Endothelial cell (in vitro differentiated cells): ENCODE measurements around the gene POU2AF3. TPM values are rescaled to one million over a fixed set of nuclear protein-coding genes. Genes with fewer than 3 reads are reported as not detected.

Source experiments
- DNase-seq: peaks from one replicate; pipeline ENCODE4 v3.0.0; 2021; ENCODE audit warnings: low spot score
- H3K27ac Mint-ChIP-seq: one replicate; pipeline ENCODE4 v1.8.0; 2021; ENCODE audit warnings: mixed read lengths, inconsistent platforms; ENCODE audit not compliant: unreplicated experiment
- H3K27me3 Mint-ChIP-seq: one replicate; pipeline ENCODE4 v1.8.0; 2021; ENCODE audit warnings: mild to moderate bottlenecking, moderate library complexity, mixed read lengths, inconsistent platforms; ENCODE audit not compliant: unreplicated experiment
- H3K36me3 Mint-ChIP-seq: one replicate; pipeline ENCODE4 v1.8.0; 2021; ENCODE audit warnings: mild to moderate bottlenecking, low read depth, mixed read lengths, inconsistent platforms; ENCODE audit not compliant: unreplicated experiment
- H3K4me1 Mint-ChIP-seq: one replicate; pipeline ENCODE4 v1.8.0; 2021; ENCODE audit warnings: mild to moderate bottlenecking, mixed read lengths, inconsistent platforms; ENCODE audit not compliant: unreplicated experiment
- H3K4me3 Mint-ChIP-seq: one replicate; pipeline ENCODE4 v1.8.0; 2021; ENCODE audit warnings: mild to moderate bottlenecking, mixed read lengths, inconsistent platforms; ENCODE audit not compliant: unreplicated experiment
- H3K9me3 Mint-ChIP-seq: one replicate; pipeline ENCODE4 v1.8.0; 2021; ENCODE audit warnings: mixed read lengths, inconsistent platforms; ENCODE audit not compliant: unreplicated experiment
- total RNA-seq: library from RNA; stranded (reverse); fragmentation: NEBNext Ultra II Directional; extraction: Animal tissue kit (Norgen Biotek cat#: 25700); gene quantifications from one replicate; pipeline ENCODE4 v1.2.1, GENCODE V29; 2021; ENCODE audit not compliant: unreplicated experiment
- TF ChIP-seq, protein P1 (sequence below): fragments of 200-600 bp; sonication (generic); IDR thresholded peaks from one replicate; pipeline ENCODE4 v1.5.0; 2021; ENCODE audit warnings: antibody characterized with exemption; ENCODE audit not compliant: unreplicated experiment

The POU2AF3 gene
- total RNA-seq, 1 donor from 2014 or later = 0.28 TPM

DNA sequence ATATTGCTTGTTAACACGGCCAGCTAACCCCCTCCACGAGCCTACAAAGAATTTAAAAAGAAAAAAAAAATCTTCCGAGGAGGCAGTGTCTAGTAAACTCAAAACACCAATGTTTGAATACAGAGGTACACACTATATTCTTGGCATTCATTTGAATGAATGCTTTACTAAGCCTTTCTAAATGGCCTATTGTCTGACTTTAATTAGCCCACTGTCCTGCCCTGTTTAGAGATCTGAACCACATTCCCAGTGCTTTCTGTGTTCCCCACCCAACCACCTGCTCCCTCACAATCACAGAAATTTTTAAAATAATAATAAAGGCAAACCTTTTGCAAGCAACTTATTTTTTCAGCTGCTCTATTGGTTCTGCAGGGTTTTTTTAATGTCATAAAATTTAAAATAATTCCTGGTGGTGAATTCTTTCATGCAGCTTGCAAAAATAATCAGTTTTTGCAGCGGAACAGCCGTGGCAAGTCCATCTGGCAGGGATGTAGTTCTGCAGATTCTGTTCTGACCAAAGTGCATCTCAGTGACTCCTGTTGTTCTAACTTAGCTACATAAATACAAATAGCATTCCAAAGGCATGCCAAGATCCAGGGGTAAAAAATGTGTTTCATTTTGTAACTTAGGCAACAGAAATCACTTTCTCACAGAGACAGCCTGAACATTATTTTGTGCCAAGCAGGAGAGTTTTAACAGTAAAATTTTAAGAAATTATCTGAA lies 29.0 kb upstream of the POU2AF3 start:
- DNase-seq = no peak
- Mint-ChIP-seq H3K4me1 (peaks cover 4% of the 10 kb centered on the region), H3K27ac (no peak overlapping the region), H3K36me3 (no peaks in the 10 kb centered on the region), H3K9me3 (no peaks in the 10 kb centered on the region), H3K27me3 (no peaks in the 10 kb centered on the region), H3K4me3 (no peak overlapping the region)
- TF ChIP-seq, protein P1, sequence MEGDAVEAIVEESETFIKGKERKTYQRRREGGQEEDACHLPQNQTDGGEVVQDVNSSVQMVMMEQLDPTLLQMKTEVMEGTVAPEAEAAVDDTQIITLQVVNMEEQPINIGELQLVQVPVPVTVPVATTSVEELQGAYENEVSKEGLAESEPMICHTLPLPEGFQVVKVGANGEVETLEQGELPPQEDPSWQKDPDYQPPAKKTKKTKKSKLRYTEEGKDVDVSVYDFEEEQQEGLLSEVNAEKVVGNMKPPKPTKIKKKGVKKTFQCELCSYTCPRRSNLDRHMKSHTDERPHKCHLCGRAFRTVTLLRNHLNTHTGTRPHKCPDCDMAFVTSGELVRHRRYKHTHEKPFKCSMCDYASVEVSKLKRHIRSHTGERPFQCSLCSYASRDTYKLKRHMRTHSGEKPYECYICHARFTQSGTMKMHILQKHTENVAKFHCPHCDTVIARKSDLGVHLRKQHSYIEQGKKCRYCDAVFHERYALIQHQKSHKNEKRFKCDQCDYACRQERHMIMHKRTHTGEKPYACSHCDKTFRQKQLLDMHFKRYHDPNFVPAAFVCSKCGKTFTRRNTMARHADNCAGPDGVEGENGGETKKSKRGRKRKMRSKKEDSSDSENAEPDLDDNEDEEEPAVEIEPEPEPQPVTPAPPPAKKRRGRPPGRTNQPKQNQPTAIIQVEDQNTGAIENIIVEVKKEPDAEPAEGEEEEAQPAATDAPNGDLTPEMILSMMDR = no peak

DNA sequence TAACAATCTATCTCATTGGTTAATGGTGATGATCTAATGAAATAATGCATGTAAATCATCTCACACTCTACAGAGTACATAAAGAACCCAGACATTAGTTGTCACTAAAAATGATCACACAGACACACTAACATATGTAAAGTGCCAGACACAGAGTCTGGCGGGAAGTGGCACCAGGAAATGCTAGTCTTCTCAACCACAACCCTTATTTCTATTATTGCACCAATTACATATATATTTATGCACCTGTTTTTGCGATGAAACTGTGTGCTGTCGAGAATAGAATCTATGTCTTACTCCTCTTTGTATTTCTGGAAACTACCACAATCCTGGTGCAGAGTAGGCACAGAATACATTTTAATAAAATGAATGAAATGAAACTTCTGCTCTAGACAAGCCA lies 25.9 kb upstream of the POU2AF3 start:
- Mint-ChIP-seq H3K27ac (no peak overlapping the region), H3K9me3 (no peaks in the 10 kb centered on the region), H3K36me3 (no peaks in the 10 kb centered on the region), H3K4me1 (peaks cover 7% of the 10 kb centered on the region), H3K27me3 (no peaks in the 10 kb centered on the region), H3K4me3 (no peak overlapping the region)
- no peak for DNase-seq
- TF ChIP-seq, protein P1 = no peak

DNA sequence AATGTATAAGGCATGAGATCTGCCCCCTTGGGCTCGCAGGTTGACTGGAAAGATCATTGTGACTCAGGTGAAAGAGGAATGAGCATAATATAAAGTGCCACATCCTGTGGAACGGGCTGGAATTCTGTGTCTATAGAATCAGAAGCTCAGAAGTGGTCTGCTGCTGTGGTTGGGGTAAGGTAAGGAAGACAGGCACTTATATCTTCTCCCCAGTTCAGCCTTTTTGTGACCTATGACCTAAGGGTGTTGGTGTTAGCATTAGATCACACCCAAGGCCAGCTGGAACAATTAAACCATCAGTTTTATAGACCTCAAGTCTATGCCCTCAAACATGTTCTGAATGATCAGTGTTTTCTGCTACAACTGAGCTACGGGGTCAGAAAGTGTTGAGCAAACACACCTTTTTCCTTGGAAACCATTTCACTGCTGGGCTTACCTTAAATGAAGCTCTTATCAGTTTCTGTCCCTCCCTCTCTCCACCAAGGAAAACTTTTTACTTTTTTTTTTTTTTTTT lies 15.7 kb upstream of the POU2AF3 start:
- no peaks in the 10 kb centered on the region for H3K4me1 Mint-ChIP-seq
- TF ChIP-seq, protein P1 = no peak
- no peak overlapping the region for H3K27ac Mint-ChIP-seq
- H3K27me3 Mint-ChIP-seq = no peaks in the 10 kb centered on the region
- H3K36me3 Mint-ChIP-seq = no peaks in the 10 kb centered on the region
- DNase-seq = no peak
- no peak overlapping the region for H3K4me3 Mint-ChIP-seq
- no peaks in the 10 kb centered on the region for H3K9me3 Mint-ChIP-seq

DNA sequence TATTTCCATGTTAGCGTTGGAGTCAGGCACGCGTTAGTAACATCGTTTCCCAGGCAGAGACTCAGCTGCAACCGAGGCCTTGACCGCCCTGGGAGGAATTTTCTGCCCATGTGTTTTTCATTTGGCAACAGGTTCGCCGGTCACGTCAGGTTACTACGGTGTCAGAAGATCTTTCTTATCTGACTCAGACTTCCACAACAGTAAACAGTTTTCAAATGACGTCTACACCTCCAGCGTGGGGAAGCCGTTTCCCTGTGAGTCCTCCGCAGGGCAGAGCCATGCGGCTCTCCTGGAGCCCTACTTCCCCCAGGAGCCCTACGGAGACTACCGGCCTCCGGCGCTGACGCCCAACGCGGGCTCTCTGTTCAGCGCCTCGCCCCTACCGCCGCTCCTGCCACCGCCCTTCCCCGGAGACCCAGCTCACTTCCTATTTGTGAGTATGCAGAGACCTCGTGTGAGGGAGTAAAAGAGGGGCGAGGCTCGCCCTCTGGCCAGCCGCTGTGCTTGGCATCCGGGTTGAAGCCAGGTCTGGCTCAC lies 14.3 kb upstream of the POU2AF3 start:
- H3K27ac Mint-ChIP-seq = no peak overlapping the region
- DNase-seq = no peak
- H3K4me1 Mint-ChIP-seq = no peaks in the 10 kb centered on the region
- H3K36me3 Mint-ChIP-seq = no peaks in the 10 kb centered on the region
- H3K9me3 Mint-ChIP-seq = no peaks in the 10 kb centered on the region
- TF ChIP-seq, protein P1 = no peak
- H3K4me3 Mint-ChIP-seq = no peak overlapping the region
- H3K27me3 Mint-ChIP-seq = no peaks in the 10 kb centered on the region
